Measurements from ENCODE around the gene CCSER1. TPM values are rescaled to one million over a fixed set of nuclear protein-coding genes. Genes with fewer than 3 reads are reported as not detected.
"Not testable (repeated sequence)": the region's sequence is repeated elsewhere in the genome, so short reads cannot be mapped to it uniquely, and the experiment has no call there.

The CCSER1 gene
- total RNA-seq, 1 experiment from 2014 or later = not detected

GRCh38 chr4:91519155-91519554, 1392.0 kb downstream of the CCSER1 start:
- no peak for DNase-seq (ENCODE audit: low read depth)

DNA sequence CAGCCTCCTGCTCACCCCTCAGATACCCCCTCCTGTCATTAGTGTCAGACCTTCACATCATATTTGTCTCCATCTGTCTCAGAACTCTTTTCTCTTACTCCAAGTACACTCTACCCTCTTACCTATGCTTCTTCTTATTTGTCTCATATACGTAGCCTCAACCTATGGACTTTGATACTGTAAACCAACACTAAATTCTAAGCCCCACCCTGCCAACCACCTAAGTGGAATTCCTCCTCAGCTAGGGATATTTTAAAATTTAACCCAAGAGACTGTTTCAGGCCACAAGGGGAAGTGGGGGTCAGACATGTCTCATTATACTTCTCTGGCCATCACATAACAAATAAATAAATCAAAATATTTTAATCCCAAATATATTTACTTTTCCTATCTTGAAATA, 1398.4 kb downstream of the CCSER1 start:
- DNase-seq (ENCODE audit: low read depth) = no peak

- no peak for DNase-seq (ENCODE audit: low read depth)
Measured at GRCh38 chr4:91527056-91527455, 1399.9 kb downstream of the CCSER1 start.

GRCh38 chr4:91567594-91567993, 1440.4 kb downstream of the CCSER1 start:
- DNase-seq (ENCODE audit: low read depth) = no peak

GRCh38 chr4:91577864-91578263, 1450.7 kb downstream of the CCSER1 start:
- DNase-seq (ENCODE audit: low read depth) = no peak

DNA sequence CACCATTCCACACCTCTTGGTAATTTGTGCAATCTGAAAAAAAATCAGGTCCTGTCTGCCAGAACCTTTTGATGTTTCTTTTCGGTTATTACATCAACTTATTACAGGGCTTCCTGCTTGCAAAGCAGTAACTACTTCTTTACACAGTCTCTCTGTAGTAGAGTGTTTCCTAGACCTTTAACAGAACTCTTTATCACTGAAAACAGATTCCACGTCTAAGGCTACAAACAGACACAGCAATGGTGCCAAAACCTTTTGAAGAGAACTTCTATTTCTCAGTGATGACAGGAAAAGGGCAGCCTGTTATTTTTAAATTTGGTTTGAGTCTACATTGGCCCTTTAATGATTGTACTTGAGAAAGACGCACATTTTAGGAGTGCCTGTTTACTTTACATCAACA, 1463.1 kb downstream of the CCSER1 start:
- no peak for DNase-seq (ENCODE audit: low read depth)

- no peak for DNase-seq (ENCODE audit: low read depth)
Measured at GRCh38 chr4:91592125-91592524, 1464.9 kb downstream of the CCSER1 start.

DNA sequence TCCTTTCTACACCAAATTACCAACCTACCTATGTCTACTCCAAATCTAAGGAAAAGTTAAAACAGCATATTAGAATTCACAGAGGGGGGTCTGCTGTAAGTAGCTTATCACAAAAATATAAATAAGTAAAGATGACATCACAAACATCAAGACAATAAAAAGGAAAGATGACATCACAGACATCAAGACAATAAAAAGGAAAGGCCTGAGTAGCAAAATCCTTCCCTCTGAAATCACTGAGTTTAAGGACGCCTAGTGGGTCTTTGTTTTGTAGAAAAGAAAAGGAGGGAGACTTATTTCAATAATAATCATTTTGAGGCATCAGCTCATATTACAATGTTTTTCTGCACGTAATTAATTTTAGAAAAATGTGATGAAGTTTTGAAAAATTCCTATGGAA, 1469.5 kb downstream of the CCSER1 start:
- no peak for DNase-seq (ENCODE audit: low read depth)

DNA sequence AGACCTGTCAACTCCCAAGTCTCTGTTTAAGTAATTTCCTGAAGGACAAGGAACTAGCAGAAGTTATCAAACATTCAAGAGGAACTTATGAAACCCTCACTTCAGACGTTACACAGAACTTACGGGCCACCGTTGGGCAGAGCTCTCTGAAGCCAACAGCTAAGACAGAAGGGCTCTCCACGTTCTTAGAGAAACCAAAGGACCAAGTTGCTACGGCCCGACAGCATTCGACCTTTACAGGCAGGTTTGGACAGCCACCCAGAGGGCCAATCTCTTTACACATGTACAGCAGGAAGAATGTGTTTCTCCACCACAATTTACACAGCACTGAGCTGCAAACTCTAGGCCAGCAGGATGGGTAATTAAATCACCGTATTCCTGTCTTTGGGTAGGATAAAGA, 1471.5 kb downstream of the CCSER1 start:
- DNase-seq (ENCODE audit: low read depth) = no peak

GRCh38 chr4:91600301-91600700, 1473.1 kb downstream of the CCSER1 start:
- DNase-seq (ENCODE audit: low read depth) = no peak

- no peak for DNase-seq (ENCODE audit: low read depth)
Measured at GRCh38 chr4:91601401-91601800, 1474.2 kb downstream of the CCSER1 start.

GRCh38 chr4:91611782-91612181, 1484.6 kb downstream of the CCSER1 start:
- no peak for DNase-seq (ENCODE audit: low read depth)

GRCh38 chr4:91620952-91621351, 1493.8 kb downstream of the CCSER1 start:
- DNase-seq (ENCODE audit: low read depth) = no peak

DNA sequence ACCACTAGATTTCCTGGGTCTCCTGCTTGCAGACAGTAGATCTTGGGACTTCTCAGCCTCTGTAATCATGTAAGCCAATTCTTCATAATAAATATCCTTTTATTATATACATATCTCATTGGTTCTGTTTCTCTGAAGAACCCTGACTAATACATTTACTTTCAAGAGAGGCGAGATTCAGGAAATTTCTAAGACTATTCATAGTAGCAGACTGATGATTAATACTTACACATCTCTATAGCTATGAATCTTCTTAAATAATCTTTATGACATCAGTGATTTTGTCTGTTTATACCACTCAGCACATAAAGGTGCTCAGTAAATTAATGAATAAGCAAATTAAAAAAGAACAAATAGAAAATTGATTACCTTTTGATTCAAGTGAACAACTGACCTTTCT, 1494.3 kb downstream of the CCSER1 start:
- DNase-seq (ENCODE audit: low read depth) = no peak

GRCh38 chr4:91622925-91623602, 1495.9 kb downstream of the CCSER1 start:
- no peak for DNase-seq (ENCODE audit: low read depth)

DNA sequence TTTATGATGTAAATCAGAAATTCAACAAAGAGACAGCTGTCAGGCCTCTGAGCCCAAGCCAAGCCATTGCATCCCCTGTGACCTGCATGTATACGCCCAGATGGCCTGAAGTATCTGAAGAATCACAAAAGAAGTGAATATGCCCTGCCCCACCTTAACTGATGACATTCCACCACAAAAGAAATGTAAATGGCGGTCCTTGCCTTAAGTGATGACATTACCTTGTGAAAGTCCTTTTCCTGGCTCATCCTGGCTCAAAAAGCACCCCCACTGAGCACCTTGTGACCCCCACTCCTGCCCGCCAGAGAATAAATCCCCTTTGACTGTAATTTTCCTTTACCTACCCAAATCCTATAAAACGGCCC, 1496.4 kb downstream of the CCSER1 start:
- not testable (repeated sequence) for DNase-seq (ENCODE audit: low read depth)

DNA sequence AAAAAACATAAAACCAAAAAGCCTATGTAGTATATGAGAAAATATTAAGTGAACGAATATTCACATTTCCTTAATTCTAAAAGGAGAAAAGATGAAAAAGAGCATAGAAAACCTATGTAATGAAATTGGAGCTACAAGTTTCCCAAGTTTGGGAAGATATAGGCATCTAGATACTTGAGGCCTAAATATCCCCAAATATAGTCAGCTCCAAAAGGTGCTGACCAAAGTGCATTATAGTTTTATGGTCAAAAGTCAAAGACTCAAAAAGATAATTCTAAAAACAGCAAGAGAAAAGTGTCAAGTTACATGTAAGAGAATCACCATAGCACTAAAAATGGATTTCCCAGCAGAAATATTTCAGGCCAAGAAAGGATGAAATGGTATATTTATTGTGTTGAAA, 1502.9 kb downstream of the CCSER1 start:
- no peak for DNase-seq (ENCODE audit: low read depth)

- no peak for DNase-seq (ENCODE audit: low read depth)
Measured at GRCh38 chr4:91630764-91631163, 1503.6 kb downstream of the CCSER1 start.

GRCh38 chr4:91631335-91631734, 1504.1 kb downstream of the CCSER1 start:
- DNase-seq (ENCODE audit: low read depth) = no peak

DNA sequence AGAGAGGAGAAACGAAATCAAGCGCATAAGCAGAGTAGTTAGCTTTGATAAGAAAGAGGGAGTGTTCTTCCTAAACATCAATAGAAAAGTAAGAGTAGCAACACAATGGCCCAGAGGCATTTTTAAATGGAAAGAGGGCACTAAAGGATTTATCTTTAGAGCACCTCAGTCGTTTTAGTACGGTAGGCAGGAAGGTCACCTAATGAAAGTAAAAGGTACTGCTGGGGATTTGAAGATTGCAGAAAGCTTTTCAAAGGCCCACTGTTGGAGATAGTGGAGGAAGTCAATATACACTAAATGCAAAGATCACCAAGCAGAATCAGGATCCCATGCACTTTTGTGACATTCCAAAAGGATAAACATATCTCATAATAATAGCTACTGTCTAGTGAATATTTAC, 1508.9 kb downstream of the CCSER1 start:
- no peak for DNase-seq (ENCODE audit: low read depth)
